GM18505 (cell line): ENCODE results near the gene ANXA4.
"Not testable (repeated sequence)": the region's sequence is repeated elsewhere in the genome, so short reads cannot be mapped to it uniquely, and the experiment has no call there.

Experiments
- ATAC-seq: cut with Tn5 transposase; IDR thresholded peaks from one replicate; pipeline ENCODE4 v1.9.1; 2021; ENCODE audit not compliant: unreplicated experiment
- POLR2A ChIP-seq: IDR thresholded peaks from 4 replicates; pipeline ENCODE4 v1.6.1; 2011; ENCODE audit warnings: borderline replicate concordance; ENCODE audit not compliant: insufficient read depth, insufficient read length; ENCODE audit errors: extremely low read depth

ANXA4 gene

GRCh38 chr2:69762025-69762424 lies 20.1 kb downstream of the ANXA4 start:
- no peak for ATAC-seq
- no peak for TF ChIP-seq POLR2A

DNA sequence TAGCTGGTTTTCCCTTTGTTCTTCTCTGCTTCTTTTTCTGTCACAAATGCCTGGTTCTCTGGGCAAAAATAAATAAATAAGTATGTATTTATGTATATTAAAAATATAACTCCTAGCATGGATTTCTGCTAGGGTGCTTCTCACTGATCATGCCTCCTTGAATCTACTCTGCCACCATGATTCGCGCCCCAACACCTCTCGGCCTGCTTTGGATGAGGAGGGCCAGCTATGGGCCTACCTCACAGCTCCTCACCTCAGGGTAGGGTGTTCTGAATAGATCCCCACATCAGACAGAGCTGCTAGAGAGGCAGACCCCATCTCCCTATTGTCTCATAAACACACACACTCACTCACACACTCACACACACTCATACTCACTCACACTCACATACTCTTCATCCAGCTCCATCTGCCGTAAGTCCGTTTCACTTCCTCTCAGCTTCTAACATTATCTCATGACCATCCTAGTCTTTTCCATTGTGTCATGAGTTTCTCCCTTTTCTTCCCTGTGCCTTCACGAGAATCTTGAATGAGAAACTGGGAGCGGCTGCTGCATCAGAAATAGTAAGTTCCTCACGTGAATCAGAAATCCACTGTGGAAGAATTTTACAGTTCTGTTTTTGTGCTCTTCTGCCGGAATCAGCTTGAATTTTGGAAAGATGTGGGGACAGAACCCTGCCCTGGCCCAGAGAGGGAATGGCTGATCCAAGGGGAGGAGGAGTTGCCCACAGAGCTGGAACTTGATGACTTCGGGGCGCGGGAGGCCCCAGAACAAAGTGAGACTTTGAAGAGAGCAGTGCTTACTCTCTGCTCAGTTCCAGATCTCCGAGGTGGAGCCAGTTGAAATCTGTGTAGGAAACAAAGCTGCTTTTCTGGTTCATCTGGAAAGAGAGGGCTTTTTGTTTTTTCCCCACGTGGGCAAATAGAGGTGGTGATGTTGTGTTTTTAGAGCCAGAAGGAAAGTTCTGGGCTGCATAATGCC lies 20.9 kb downstream of the ANXA4 start:
- no peak for TF ChIP-seq POLR2A
- ATAC-seq: no peak

DNA sequence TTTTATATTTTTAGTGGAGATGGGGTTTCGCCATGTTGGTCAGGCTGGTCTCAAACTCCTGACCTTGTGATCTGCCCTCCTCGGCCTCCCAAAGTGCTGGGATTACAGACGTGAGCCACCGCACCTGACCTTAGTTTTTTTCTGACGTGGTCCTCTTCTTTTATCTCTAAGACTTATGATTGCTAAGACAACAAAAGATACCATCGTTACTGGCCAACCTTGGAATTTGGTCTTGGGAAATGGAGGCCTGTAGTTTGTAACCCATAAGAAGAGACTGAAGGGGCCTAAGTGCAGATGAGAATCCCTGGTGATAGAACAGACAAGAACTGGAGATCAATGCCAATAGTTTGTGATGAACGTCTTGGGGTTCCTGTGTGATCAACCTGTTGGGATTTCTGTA lies 21.9 kb downstream of the ANXA4 start:
- not testable (repeated sequence) for ATAC-seq

GRCh38 chr2:69764286-69765095 lies 22.6 kb downstream of the ANXA4 start:
- TF ChIP-seq POLR2A: no peak
- no peak for ATAC-seq

DNA sequence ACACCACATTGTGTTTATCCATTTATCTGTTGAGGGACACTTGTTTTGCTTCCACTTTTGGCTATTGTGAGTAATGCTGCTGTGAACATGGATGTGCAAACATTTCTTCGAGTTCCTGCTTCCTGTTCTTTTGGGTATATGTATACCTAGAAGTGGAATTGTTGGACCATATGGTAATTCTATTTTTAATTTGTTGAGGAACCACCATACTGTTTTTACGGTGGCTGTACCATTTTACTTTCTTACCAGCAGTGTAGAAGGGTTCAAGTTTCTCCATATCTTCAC lies 23.1 kb downstream of the ANXA4 start:
- ATAC-seq: no peak
- no peak for TF ChIP-seq POLR2A

DNA sequence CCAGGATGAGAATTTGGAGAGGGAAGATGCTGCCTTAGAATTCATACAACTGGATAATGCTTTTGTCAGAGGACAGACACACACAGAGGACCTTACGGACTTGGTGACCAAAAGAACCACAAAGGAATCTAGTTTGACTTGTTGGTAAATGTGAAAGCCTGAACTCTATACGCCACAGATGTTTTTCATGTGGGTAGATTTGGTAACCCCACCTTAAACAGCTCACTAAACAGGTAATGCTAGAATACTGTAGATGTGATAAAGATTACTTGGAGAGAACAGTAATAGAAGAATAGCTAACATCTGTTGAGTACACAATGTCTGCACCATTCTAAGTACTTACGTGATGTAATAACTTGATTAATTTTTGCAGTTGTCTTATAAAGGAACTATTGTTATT lies 24.1 kb downstream of the ANXA4 start:
- TF ChIP-seq POLR2A: no peak
- no peak for ATAC-seq

- ATAC-seq: no peak
- TF ChIP-seq POLR2A: no peak
These were observed 25.1 kb downstream of the ANXA4 start for GRCh38 chr2:69767034-69767433.

- ATAC-seq: no peak
- no peak for TF ChIP-seq POLR2A
These were observed 26.3 kb downstream of the ANXA4 start for GRCh38 chr2:69768235-69768634.

DNA sequence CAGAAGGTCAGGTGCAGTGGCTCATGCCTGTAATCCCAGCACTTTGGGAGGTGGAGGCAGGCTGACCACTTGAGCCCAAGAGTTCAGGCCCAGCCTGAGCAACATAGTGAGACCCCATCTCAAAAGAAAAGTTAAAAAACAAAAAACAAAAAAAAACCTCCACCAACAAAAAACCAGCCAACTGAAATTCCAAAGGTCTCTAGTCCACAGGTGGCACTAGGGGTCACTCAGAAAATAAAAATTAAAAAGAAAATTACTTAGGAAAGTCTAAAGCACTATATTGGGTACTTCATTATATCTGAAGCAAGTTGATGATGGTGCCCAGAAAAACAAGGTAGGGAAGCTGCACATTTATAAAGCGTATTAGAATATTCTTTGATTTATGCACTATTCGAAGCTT lies 26.9 kb downstream of the ANXA4 start:
- no peak for TF ChIP-seq POLR2A
- no peak for ATAC-seq

- ATAC-seq: no peak
- no peak for TF ChIP-seq POLR2A
These were observed 27.3 kb downstream of the ANXA4 start for GRCh38 chr2:69769272-69769671.

DNA sequence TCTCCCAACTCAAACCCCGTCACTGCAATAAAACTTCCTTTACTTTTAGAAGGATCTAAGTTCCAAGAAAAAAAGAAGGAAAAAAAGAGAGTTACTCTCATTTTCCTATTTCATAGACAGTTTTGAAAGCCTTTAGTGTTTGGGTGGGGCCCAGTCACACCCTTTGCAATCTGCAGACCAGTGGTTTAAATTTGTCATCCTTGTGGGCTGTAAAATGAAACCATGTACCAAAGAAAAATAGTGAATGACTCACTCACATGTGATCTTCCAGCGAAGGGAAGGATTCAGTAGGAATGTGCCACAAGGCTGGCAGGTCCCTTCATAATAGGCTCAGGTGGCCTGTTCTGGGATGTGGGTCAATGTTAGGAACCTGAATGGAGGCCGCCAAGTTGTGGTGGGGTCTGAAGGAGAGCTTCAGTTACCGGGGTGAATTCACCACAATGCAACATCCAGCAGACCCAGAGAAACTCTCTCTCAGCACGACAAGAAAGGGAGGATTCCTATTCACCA lies 28.3 kb downstream of the ANXA4 start:
- no peak for ATAC-seq
- TF ChIP-seq POLR2A: no peak

DNA sequence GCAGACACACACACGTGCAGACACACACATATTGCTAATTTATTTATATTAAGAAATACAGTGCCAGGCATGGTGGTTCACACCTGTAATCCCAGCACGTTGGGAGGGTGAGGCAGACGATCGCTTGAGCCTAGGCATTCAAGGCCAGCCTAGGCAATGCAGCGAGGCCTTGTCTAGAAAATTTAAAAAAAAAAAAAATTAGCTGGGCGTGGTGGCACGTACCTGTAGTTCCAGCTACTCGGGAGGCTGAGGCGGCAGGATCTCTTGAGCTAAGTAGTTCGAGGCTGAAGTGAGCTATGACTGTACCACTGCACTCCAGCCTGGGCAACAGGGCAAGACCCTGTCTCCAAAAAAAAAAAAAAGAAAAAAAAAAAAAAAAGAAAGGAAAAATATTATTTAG lies 28.8 kb downstream of the ANXA4 start:
- no peak for ATAC-seq
- TF ChIP-seq POLR2A: no peak

DNA sequence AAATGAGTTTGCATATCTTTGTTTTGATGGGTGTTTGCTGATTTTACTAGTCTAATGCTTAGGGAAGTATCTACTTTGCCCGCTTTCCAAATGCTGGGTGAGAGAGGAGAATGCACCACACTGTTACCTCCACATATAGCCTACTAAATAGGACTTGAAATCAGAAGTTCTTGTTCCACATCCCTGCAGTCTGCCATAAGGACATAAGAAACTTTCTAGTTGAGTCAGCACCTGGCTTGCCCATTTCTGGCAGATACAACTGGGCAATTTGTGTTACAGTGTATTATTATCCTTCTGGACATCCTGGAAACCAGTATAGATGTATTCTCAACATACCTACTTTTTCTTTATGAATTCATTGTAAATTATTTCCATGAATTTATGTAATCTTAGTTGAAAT lies 29.5 kb downstream of the ANXA4 start:
- no peak for ATAC-seq
- TF ChIP-seq POLR2A: no peak

- no peak for TF ChIP-seq POLR2A
- no peak for ATAC-seq
These were observed 31.3 kb downstream of the ANXA4 start for GRCh38 chr2:69773206-69773605.

DNA sequence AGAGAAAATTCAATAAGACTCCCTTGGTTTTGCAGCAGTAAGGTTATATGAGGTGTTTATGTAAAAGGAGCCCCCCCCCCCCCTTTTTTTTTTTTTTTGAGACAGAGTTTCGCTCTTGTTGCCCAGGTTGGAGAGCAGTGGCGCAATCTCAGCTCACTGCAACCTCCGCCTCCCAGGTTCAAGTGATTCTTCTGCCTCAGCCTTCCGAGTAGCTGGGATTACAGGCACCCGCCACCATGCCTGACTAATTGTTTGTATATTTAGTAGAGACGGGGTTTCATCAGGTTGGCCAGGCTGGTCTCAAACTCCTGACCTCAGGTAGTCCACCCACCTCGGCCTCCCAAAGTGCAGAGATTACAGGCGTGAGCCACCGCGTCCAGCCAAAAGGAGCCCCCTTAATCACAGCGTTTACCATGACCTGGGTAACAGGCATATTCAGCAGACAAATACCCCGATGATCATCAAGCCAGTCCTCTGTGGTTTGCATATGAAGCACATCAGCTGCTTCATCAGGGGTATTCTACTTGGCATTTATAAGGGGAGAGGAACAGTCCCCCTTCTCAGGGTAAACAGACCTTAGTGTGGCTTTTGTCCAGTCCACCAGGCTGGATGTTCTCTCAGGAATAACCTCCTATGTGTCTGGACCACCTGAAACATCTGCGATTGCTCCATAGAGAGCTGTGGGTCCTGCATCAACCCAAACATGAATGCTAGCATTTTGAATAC lies 32.5 kb downstream of the ANXA4 start:
- ATAC-seq: not testable (repeated sequence)
